AG08395 (cell line): Measurements from ENCODE around the gene NOS2.

ENCODE experiments used
- DNase-seq: peaks from one replicate; pipeline ENCODE4 v3.0.0; 2012; ENCODE audit warnings: mixed read lengths, low spot score

The NOS2 gene

GRCh38 chr17:27818401-27819105 lies 18.2 kb upstream of the NOS2 start:
- DNase-seq: no peak

GRCh38 chr17:27817731-27818130 lies 17.4 kb upstream of the NOS2 start:
- peak; percentile 36 for DNase-seq

- no peak for DNase-seq
Measured at GRCh38 chr17:27816946-27817345, 16.6 kb upstream of the NOS2 start.

- DNase-seq: no peak
Measured at GRCh38 chr17:27811961-27812360, 11.6 kb upstream of the NOS2 start.

GRCh38 chr17:27810902-27811557 lies 10.7 kb upstream of the NOS2 start:
- DNase-seq: no peak

- no peak for DNase-seq
Measured at GRCh38 chr17:27810211-27810901, 10.0 kb upstream of the NOS2 start.

- no peak for DNase-seq
Measured at GRCh38 chr17:27809555-27809954, 9.2 kb upstream of the NOS2 start.

- no peak for DNase-seq
Measured at GRCh38 chr17:27808628-27809027, 8.3 kb upstream of the NOS2 start.

- no peak for DNase-seq
Measured at GRCh38 chr17:27807567-27808470, 7.5 kb upstream of the NOS2 start.

DNA sequence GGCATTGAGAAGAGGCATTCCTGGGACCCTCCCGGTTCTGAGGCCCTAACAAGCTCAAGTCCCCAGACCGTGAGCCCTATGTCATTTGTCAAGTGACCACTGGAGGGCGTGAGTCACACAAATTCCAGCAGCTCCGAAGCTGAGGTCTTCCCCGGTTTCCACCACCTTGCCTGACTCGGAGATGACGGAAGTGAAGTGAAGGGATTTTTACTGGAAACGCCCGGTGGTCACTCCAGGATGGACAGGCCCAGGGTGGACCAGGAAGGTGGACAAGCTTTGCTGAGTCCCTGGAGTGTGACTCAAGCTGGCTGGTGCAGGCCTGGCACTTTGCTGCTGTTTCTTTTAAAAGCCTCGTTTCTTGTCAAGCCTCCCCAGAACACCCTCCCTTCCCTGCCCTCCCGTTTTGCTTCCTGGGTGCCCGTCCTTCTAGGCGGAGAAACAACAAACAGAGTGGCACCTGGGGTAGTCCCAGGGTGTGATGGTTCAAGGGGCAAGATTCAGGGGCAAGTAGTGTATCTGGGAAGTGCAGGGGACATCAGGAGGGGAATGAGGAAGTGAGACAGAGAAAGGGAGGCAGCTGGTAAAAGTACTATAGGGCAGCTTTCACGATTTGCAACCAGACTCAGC lies 5.3 kb upstream of the NOS2 start:
- DNase-seq: peak; percentile 88

- no peak for DNase-seq
Measured at GRCh38 chr17:27804113-27804512, 3.8 kb upstream of the NOS2 start.

GRCh38 chr17:27802962-27803680 lies 2.8 kb upstream of the NOS2 start:
- no peak for DNase-seq

DNA sequence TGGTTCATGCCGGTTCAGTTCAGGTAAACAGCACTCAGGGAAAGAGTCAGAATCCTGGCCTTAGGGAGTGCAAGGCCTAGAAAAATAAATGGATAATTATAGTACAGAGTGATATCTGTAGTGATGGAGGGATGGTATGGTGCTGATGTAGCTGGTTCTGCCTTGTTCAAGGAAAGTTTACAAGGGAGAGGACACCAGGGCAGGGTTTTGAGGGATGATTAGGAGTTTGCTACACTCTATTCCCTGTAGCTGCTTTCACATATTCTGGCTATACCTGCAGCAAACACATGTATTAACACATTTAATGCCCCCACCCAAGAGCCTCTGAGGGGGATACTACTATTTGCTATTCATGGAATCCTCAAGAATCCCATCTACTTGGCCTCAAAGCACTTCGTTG lies 1.7 kb upstream of the NOS2 start:
- no peak for DNase-seq

GRCh38 chr17:27798376-27798775 lies 2.0 kb downstream of the NOS2 start:
- no peak for DNase-seq

DNA sequence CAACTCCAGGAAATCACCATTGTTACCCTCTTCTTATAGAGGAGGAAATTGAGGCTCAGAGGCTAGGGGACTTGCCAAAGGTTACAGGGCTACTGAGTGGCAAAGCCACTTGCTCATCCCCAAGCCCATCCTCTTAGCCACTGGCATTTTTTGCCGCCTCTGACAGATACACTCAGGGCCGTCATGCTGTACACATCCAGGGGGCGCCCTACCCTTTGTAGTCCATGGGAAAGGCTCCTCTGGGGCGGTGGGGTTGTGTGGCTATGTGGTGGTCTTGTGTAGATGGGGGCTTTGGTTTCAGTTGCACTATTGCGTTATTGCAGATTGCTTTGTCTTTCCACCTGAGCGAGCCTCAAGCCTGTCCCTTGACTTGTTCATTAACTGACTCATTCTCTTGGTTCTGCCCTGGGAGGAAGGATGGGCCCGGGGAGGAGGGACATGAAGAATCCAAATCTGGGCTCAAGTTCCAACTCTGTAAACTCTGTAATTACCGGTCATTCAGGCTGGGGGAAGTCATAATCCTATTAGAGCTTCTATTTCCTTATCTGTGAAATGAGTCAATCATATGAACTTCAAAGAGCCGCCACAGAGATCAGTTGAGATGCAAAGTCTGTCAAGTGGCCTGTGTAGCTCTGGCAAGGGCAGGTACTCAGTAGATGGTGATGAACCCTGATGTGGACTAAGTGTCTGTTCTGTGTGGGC lies 2.8 kb downstream of the NOS2 start:
- DNase-seq: no peak

DNA sequence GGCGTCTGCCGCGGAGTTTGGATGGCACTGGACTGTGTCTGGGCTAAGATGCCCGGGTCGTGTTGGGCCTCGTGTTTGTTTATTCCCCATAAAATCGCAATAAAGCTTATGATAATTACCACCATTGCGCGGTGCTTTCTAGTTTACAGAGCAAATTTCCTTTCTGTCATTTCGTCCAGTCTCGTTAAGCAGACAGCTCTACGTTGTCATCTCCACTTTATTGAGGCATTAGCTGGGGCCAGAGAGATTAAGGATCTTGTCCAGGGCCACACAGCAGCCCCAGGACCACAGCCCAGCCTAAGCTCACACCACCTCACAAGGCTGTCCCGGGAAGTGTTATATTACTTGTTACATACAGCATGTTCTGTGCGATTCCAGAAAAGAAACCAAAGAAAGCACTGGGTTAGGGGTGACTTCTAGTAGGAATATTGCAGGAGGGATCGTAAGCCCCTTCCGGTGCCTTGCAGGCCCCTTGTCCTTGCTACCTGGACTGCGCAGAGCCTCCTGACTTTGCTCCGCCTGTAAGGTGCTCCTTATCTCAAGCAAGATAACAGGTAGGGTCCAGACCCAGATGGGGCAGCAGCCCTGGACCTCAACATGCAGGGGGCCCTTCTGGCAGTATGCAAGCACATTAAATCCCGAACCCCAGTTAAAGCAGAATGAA lies 6.3 kb downstream of the NOS2 start:
- DNase-seq: no peak

GRCh38 chr17:27793168-27793905 lies 7.0 kb downstream of the NOS2 start:
- peak; percentile 14 for DNase-seq

- DNase-seq: no peak
Measured at GRCh38 chr17:27792095-27792494, 8.2 kb downstream of the NOS2 start.

GRCh38 chr17:27788919-27789318 lies 11.4 kb downstream of the NOS2 start:
- no peak for DNase-seq
